Left ventricle myocardium inferior (tissue), 1 donor: ENCODE results near the gene DDIT4. TPM values are rescaled to one million over a fixed set of nuclear protein-coding genes. Genes with fewer than 3 reads are reported as not detected.

ENCODE experiments used
- DNase-seq: peaks from one replicate; pipeline ENCODE4 v3.0.0-alpha.2; 2020
- H3K27ac ChIP-seq: fragments of 200-600 bp; replicated peaks from 2 replicates; pipeline ENCODE4 v1.8.0; 2021
- H3K27me3 ChIP-seq: fragments of 200-600 bp; 2 replicates; pipeline ENCODE4 v1.8.0; 2021; ENCODE audit warnings: low read depth
- H3K36me3 ChIP-seq: fragments of 200-600 bp; 2 replicates; pipeline ENCODE4 v1.8.0; 2021
- H3K4me1 ChIP-seq: fragments of 200-600 bp; 2 replicates; pipeline ENCODE4 v1.8.0; 2021
- H3K4me3 ChIP-seq: fragments of 200-600 bp; 2 replicates; pipeline ENCODE4 v1.8.0; 2021; ENCODE audit warnings: mild to moderate bottlenecking, moderate library complexity
- H3K9me3 ChIP-seq: fragments of 200-600 bp; replicated peaks from 2 replicates; pipeline ENCODE4 v1.8.0; 2021
- intact Hi-C: fragments of 100-400 bp; cut with micrococcal nuclease; formaldehyde crosslinking; loops from one replicate; pipeline ENCODE4 v1.11.0; 2022
- total RNA-seq: library from RNA; stranded (reverse); fragmentation: NEBNext Ultra II Directional; extraction: Animal tissue kit (Norgen Biotek cat#: 25700); gene quantifications from one replicate; pipeline ENCODE4 v1.2.1, GENCODE V29; 2021
- TF ChIP-seq, protein P1 (sequence below): fragments of 200-600 bp; IDR thresholded peaks from 2 replicates; pipeline ENCODE4 v1.8.0; 2021; ENCODE audit warnings: antibody characterized with exemption, mild to moderate bottlenecking, borderline replicate concordance
- donor health status: DM: no; HTN: yes; CAD: no; lungs with severe emphysema.

Gene DDIT4
- total RNA-seq, 1 donor from 2014 or later, result 66.3 TPM

DNA sequence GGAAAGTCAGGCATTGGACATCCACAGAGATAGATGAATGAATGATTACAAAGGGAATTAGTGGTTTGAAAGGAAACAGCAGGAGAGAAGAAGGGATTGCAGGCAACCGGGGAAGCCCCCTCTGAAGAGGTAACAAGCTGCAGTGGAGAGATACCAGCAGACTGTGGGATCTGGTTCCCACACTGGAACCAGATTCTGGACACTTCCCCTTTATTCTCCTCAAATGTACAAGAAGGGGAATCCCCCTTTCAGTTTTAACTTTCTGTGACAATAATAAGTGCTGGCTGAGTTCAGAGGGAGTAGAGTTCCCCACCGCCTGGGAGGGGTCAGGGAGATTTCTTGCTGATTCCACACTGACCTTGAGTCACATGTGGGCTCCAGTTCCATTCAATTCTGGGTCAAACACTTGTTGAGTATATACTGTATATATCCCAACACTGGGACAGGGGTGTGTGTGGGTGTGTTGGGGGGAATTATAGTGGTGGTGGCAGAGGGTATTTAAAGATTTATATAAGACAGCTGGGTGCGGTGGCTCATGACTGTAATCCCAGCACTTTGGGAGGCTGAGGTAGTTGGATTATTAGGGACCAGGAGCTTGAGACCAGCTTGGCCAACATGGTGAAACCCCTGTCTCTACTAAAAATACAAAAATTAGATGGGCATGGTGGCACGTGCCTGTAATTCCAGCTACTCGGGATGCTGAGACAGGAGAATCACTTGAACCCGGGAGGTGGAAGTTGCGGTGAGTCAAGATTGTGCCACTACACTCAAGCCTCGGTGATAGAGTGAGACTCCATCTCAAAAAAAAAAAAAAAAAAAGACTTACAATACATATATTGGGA, 16.5 kb upstream of the DDIT4 start:
- DNase-seq, result peak; percentile 47
- Histone ChIP-seq H3K27me3 (no peaks in the 10 kb centered on the region), H3K4me3 (no peak overlapping the region), H3K4me1 (peaks cover 100% of the 10 kb centered on the region), H3K9me3 (no peaks in the 10 kb centered on the region), H3K27ac (peak overlapping the region; percentile 97), H3K36me3 (no peaks in the 10 kb centered on the region)
- intact Hi-C loops, result no loop called here
- TF ChIP-seq, protein P1, sequence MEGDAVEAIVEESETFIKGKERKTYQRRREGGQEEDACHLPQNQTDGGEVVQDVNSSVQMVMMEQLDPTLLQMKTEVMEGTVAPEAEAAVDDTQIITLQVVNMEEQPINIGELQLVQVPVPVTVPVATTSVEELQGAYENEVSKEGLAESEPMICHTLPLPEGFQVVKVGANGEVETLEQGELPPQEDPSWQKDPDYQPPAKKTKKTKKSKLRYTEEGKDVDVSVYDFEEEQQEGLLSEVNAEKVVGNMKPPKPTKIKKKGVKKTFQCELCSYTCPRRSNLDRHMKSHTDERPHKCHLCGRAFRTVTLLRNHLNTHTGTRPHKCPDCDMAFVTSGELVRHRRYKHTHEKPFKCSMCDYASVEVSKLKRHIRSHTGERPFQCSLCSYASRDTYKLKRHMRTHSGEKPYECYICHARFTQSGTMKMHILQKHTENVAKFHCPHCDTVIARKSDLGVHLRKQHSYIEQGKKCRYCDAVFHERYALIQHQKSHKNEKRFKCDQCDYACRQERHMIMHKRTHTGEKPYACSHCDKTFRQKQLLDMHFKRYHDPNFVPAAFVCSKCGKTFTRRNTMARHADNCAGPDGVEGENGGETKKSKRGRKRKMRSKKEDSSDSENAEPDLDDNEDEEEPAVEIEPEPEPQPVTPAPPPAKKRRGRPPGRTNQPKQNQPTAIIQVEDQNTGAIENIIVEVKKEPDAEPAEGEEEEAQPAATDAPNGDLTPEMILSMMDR, result no peak

DNA sequence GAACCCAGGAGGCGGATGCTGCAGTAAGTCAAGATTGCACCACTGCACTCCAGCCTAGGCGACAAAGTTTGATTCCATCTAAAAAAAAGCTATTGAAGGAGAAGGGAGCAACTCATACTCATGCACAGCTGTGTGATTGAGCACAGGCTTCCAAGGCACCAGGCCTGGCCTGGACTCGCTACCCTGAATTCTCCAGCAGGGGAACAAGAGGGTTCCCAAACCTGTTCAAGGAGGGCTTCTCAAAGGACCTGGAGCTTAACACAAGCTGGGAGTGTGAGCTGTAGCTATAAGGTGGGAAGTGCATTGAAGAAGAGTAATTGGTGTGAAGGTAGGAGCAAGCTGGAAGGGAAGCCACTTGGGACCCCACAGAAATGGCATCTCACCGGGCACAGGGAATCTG, 15.1 kb upstream of the DDIT4 start:
- DNase-seq, result no peak

DNA sequence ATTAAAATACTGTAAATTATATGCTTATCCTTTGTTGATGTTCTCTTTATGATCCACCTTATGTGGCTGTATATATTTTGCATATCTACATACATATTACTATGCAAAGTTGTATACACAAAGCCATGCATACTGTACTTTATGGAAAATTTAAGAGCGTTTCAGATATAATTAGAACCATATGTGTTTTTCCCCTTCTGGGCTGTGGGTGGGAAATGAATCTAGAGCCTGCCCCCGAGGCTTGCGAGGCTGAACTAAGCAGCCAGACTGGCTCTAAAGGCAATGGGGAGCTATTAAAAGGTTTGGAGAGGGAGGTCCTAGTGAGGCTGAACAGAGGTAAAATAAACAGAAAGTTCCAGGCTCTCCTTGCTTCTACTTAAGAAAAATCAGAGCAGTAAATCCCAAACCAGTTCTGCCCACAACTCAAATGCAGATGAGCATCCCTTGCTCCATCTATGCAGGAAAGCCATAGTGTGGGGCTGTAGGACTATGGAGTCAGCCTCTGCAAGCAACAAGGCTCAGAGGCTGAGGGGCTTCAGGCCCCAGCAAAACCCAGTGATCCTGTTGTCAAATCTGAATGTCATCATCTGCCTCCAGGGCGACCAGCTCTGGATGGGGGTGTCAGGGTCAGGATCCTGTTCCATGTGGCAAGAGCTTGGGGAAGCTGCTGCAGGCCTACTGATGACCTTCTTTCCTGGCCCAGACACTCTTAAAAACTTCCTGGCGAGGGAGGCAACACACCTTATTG, 14.1 kb upstream of the DDIT4 start:
- TF ChIP-seq, protein P1, result no peak
- no peaks in the 10 kb centered on the region for H3K36me3 ChIP-seq
- intact Hi-C loops, result no loop called here
- DNase-seq, result no peak
- H3K27ac ChIP-seq, result peak overlapping the region; percentile 97
- H3K9me3 ChIP-seq, result no peaks in the 10 kb centered on the region
- peak overlapping the region; percentile 8 for H3K4me3 ChIP-seq
- peaks cover 88% of the 10 kb centered on the region for H3K4me1 ChIP-seq
- H3K27me3 ChIP-seq, result no peaks in the 10 kb centered on the region

More for the DNA sequence above, 15.1 kb upstream of the DDIT4 start:
- peak overlapping the region; percentile 97 for H3K27ac ChIP-seq
- no peaks in the 10 kb centered on the region for H3K36me3 ChIP-seq
- H3K4me1 ChIP-seq, result peaks cover 96% of the 10 kb centered on the region
- H3K9me3 ChIP-seq, result no peaks in the 10 kb centered on the region
- TF ChIP-seq, protein P1, result no peak
- intact Hi-C loops, result no loop called here
- H3K4me3 ChIP-seq, result no peak overlapping the region
- no peaks in the 10 kb centered on the region for H3K27me3 ChIP-seq

DNA sequence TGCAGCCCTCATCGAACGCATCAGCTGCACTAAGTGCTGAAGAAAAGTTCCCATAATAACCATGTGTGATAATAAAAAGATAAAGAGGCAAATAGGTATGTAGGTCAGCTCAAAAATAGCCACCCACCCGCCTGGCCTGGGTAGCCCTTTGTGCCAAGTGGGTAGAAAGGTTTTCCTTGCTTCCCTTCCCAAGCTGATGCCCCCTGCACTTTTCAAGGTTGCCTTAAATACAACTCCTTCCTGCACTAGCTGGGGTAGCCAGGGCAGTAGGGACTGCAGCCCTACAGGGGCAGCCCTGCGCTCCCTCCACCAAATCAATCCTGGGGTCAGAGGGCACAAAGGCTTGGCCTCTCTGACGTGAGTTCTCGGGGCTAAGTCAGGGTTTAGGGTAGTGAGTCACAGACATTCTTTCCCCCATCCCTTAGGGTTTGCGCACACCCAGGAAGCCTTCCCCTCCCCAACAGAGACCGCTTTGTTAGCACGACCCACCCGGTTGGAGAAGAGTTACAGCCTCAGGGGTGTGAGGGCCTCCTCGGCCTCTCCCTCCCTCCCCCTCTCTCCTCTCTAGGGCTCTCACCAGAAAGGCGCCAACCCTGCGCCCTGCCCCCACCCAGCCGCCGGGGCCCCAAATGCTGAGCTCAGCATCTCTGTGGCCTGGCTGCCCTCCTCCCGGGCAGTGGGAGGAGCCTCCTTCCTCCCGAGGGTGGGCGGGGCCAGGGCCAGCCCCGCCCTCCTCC, 13.3 kb upstream of the DDIT4 start:
- no peaks in the 10 kb centered on the region for H3K27me3 ChIP-seq
- intact Hi-C loops, result no loop called here
- peaks cover 81% of the 10 kb centered on the region for H3K4me1 ChIP-seq

More for the DNA sequence above, 13.3 kb upstream of the DDIT4 start:
- Histone ChIP-seq H3K4me3 (peak overlapping the region; percentile 64), H3K9me3 (no peaks in the 10 kb centered on the region), H3K27ac (peak overlapping the region; percentile 97), H3K36me3 (no peaks in the 10 kb centered on the region)
- TF ChIP-seq, protein P1, result no peak
- DNase-seq, result peak; percentile 88
